ENCODE data around the gene LMBRD2. TPM values are rescaled to one million over a fixed set of nuclear protein-coding genes. Genes with fewer than 3 reads are reported as not detected.

The LMBRD2 gene
- polyA plus RNA-seq, 1 of the 3 experiments (the other 2 are of a cell fraction) = 1.6 TPM

GRCh38 chr5:36128795-36129194 is 22.9 kb downstream of the LMBRD2 start:
- Histone ChIP-seq H3K4me2 (no peak overlapping the region), H3F3A (replicated peaks; ENCODE audit: insufficient read depth) (no peaks in the 10 kb centered on the region), H3K27me3 (ENCODE audit: insufficient read depth) (no peaks in the 10 kb centered on the region), H3K9ac (no peak overlapping the region), H2AFZ (ENCODE audit: low read depth) (no peak overlapping the region), H3K4me1 (ENCODE audit: control insufficient read depth in 1 of 2, insufficient read depth in 2 of 2, low read depth in 1 of 2, low read length in 1 of 2) (no peaks in the 10 kb centered on the region), H3K4me3 (ENCODE audit: low read depth in 2 of 2, low read length in 1 of 2) (no peak overlapping the region), H4K20me1 (ENCODE audit: insufficient read depth) (no peaks in the 10 kb centered on the region), H3K9me2 (0 out of 2 replicates have a peak, but pooled peaks cover 4% of the 10 kb centered on the region), H3K9me3 (no peaks in the 10 kb centered on the region), H3K27ac (ENCODE audit: low read depth in 2 of 2, low read length in 1 of 2) (no peak overlapping the region), H3K79me2 (ENCODE audit: insufficient read depth) (no peaks in the 10 kb centered on the region), H3K36me3 (replicated peaks in 1 of 2; ENCODE audit: control insufficient read depth in 1 of 2, insufficient read depth in 2 of 2, low read length in 1 of 2) (peaks cover 4 to 9% of the 10 kb centered on the region in 2 experiments)
- ChIA-PET CTCF (interaction anchor here (0.8 to 1.3 kb wide), 4 partner anchors 12 to 50 kb away, joined by 3 to 5 read pairs (median 4); partner anchors contain the start of genes LMBRD2 and SKP2), POLR2A (no interaction called here)
- TF ChIP-seq MEF2A (IDR thresholded peaks at IDR 0.05; ENCODE audit: borderline replicate concordance, low read depth) = no peak
- TF ChIP-seq GATA2 (CRISPR knock-in tag; IDR thresholded peaks at IDR 0.05) = no peak
- TF ChIP-seq NFIC (IDR thresholded peaks at IDR 0.05; ENCODE audit: borderline replicate concordance) = no peak
- TF ChIP-seq YY1 (IDR thresholded peaks at IDR 0.05; ENCODE audit: low read depth) = no peak
- TF ChIP-seq, protein P1, sequence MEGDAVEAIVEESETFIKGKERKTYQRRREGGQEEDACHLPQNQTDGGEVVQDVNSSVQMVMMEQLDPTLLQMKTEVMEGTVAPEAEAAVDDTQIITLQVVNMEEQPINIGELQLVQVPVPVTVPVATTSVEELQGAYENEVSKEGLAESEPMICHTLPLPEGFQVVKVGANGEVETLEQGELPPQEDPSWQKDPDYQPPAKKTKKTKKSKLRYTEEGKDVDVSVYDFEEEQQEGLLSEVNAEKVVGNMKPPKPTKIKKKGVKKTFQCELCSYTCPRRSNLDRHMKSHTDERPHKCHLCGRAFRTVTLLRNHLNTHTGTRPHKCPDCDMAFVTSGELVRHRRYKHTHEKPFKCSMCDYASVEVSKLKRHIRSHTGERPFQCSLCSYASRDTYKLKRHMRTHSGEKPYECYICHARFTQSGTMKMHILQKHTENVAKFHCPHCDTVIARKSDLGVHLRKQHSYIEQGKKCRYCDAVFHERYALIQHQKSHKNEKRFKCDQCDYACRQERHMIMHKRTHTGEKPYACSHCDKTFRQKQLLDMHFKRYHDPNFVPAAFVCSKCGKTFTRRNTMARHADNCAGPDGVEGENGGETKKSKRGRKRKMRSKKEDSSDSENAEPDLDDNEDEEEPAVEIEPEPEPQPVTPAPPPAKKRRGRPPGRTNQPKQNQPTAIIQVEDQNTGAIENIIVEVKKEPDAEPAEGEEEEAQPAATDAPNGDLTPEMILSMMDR (IDR thresholded peaks at IDR 0.05) = no peak
- no peak for TF ChIP-seq ZBTB33 (IDR thresholded peaks at IDR 0.05; ENCODE audit: borderline replicate concordance, low read depth)
- no peak for TF ChIP-seq MXI1 (IDR thresholded peaks at IDR 0.05; ENCODE audit: low read depth, low read length)
- 89% methylated on average over 1 of the region's 1 CpG for WGBS (ENCODE audit: low lambda C conversion rate)
- DNase-seq = no peak

GRCh38 chr5:36125868-36126267 is 25.8 kb downstream of the LMBRD2 start:
- Histone ChIP-seq H3K9me2 (no peaks in the 10 kb centered on the region), H2AFZ (ENCODE audit: low read depth) (no peak overlapping the region), H3F3A (replicated peaks; ENCODE audit: insufficient read depth) (no peaks in the 10 kb centered on the region), H3K27me3 (ENCODE audit: insufficient read depth) (no peaks in the 10 kb centered on the region), H4K20me1 (ENCODE audit: insufficient read depth) (no peaks in the 10 kb centered on the region), H3K9ac (no peak overlapping the region; the same call in 1 of the 2 replicates), H3K4me1 (ENCODE audit: control insufficient read depth in 1 of 2, insufficient read depth in 2 of 2, low read depth in 1 of 2, low read length in 1 of 2) (no peaks in the 10 kb centered on the region), H3K4me3 (ENCODE audit: low read depth in 2 of 2, low read length in 1 of 2) (no peak overlapping the region), H3K4me2 (no peak overlapping the region), H3K27ac (ENCODE audit: low read depth in 2 of 2, low read length in 1 of 2) (no peak overlapping the region), H3K36me3 (replicated peaks in 1 of 2; ENCODE audit: control insufficient read depth in 1 of 2, insufficient read depth in 2 of 2, low read length in 1 of 2) (peaks cover 14 to 20% of the 10 kb centered on the region in 2 experiments), H3K9me3 (no peaks in the 10 kb centered on the region), H3K79me2 (ENCODE audit: insufficient read depth) (no peaks in the 10 kb centered on the region)
- POLR2A ChIA-PET = no interaction called here
- DNase-seq = no peak
- TF ChIP-seq, protein P2, sequence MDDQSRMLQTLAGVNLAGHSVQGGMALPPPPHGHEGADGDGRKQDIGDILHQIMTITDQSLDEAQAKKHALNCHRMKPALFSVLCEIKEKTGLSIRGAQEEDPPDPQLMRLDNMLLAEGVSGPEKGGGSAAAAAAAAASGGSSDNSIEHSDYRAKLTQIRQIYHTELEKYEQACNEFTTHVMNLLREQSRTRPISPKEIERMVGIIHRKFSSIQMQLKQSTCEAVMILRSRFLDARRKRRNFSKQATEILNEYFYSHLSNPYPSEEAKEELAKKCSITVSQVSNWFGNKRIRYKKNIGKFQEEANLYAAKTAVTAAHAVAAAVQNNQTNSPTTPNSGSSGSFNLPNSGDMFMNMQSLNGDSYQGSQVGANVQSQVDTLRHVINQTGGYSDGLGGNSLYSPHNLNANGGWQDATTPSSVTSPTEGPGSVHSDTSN (IDR thresholded peaks at IDR 0.05) = no peak
- no peak for TF ChIP-seq EZH2phosphoT487 (IDR thresholded peaks at IDR 0.05; ENCODE audit: borderline replicate concordance, low read depth)
- CTCF ChIA-PET = interaction anchor here (1.1 to 2.3 kb wide), 4 partner anchors 9 to 47 kb away, joined by 3 to 7 read pairs (median 4); partner anchors contain the start of genes LMBRD2 and SKP2
- 100% methylated on average over 1 of the region's 1 CpG for WGBS (ENCODE audit: low lambda C conversion rate)

Data from SK-N-SH (cell line).